Muscle layer of colon (tissue), 2 donors: Measurements from ENCODE around the gene DPCD.
"Not testable (repeated sequence)": the region's sequence is repeated elsewhere in the genome, so short reads cannot be mapped to it uniquely, and the experiment has no call there.

ENCODE experiments used
- H3K27ac ChIP-seq: one replicate; pipeline ENCODE4 v1.7.0; 2013; ENCODE audit warnings: low read depth, mild to moderate bottlenecking, low read length, moderate library complexity
- H3K27me3 ChIP-seq, 2 donors: one replicate each; pipeline ENCODE4 v1.7.0; 2013; ENCODE audit warnings: low read length in 2 of 2, mild to moderate bottlenecking in 2 of 2; ENCODE audit not compliant: insufficient read depth in 2 of 2, control insufficient read depth in 1 of 2
- H3K36me3 ChIP-seq: one replicate; pipeline ENCODE4 v1.7.0; 2013; ENCODE audit warnings: mild to moderate bottlenecking, low read length; ENCODE audit not compliant: insufficient read depth
- H3K4me1 ChIP-seq: one replicate; pipeline ENCODE4 v1.7.0; 2013; ENCODE audit warnings: mild to moderate bottlenecking, low read length; ENCODE audit not compliant: insufficient read depth
- H3K4me3 ChIP-seq, 2 donors: one replicate each; pipeline ENCODE4 v1.7.0; 2013; ENCODE audit warnings: low read length in 2 of 2, low read depth in 1 of 2, mild to moderate bottlenecking in 1 of 2, moderate library complexity in 1 of 2
- H3K9ac ChIP-seq: one replicate; pipeline ENCODE4 v1.7.0; 2013; ENCODE audit warnings: low read length
- H3K9me3 ChIP-seq: one replicate; pipeline ENCODE4 v1.7.0; 2013; ENCODE audit warnings: mild to moderate bottlenecking, low read length
- donor health status: abdominal sarcoma.
- donor health status: Adenocarcinoma of cecum.

Gene DPCD

GRCh38 chr10:101617102-101617823, 29.1 kb downstream of the DPCD start:
- Histone ChIP-seq H3K4me3 (no peak overlapping the region), H3K9me3 (no peaks in the 10 kb centered on the region), H3K9ac (no peak overlapping the region), H3K36me3 (peaks cover 43% of the 10 kb centered on the region), H3K27ac (no peak overlapping the region), H3K4me1 (no peaks in the 10 kb centered on the region), H3K27me3 (no peaks in the 10 kb centered on the region)

DNA sequence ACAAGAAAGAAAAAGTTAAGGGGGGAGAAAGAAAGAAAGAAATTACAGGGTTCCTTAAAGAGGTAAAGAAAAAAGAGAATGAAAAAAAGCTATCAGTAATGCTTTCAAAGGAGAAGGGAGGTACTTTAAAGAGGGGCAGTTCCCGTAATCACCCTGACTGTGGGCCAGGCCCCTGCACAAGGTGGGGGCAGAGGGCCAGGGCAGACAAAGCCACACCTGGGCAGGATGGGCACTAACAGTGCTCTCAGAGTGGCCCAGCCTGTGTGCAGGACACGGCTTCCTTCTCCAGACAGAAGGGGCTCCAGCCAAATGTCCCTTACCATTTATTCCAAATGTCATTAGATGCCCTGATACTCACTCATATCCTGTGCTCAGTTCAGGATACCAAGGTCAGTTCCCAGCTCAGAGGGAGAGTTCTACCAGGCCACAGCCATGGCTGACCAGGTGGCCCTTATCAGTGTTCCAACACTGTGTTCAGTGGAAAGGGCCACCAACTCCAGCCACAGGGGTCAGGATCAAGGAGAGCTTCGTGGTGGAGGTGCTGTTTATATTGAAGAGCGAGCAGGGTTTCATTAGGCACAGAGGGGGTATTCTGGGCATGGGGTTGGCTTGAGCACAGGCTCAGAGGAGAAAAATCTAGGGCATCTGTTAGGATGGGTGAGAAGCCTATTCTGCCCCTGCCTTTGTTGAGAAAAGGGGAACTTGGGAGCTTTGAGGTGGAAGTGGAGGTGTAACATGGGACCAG, 29.9 kb downstream of the DPCD start:
- Histone ChIP-seq H3K36me3 (peaks cover 42% of the 10 kb centered on the region), H3K4me1 (no peaks in the 10 kb centered on the region), H3K9me3 (no peaks in the 10 kb centered on the region), H3K9ac (no peak overlapping the region), H3K27ac (no peak overlapping the region), H3K4me3 (no peak overlapping the region), H3K27me3 (no peaks in the 10 kb centered on the region)

DNA sequence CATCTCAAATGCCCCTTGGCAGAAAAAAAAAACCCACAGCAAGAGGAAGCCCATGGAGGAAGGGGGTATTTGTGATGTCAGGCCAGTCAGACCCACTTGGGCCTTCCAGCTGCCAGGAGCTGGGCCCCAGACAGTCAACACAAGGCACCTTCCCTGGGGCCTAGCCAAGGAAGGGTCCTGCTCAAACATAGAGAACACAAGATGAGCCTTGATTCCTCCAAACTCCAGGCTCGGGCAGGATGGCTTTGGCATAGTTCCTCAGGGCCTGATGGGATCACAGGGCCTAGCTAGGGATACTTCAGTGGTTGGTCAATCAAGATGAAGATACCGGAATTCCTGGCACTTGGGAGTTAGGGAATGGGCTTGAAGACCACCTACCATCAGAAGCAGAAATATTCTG, 30.8 kb downstream of the DPCD start:
- Histone ChIP-seq H3K9me3 (no peaks in the 10 kb centered on the region), H3K27ac (no peak overlapping the region), H3K36me3 (peaks cover 42% of the 10 kb centered on the region), H3K27me3 (no peaks in the 10 kb centered on the region), H3K9ac (no peak overlapping the region), H3K4me3 (no peak overlapping the region), H3K4me1 (no peaks in the 10 kb centered on the region)

DNA sequence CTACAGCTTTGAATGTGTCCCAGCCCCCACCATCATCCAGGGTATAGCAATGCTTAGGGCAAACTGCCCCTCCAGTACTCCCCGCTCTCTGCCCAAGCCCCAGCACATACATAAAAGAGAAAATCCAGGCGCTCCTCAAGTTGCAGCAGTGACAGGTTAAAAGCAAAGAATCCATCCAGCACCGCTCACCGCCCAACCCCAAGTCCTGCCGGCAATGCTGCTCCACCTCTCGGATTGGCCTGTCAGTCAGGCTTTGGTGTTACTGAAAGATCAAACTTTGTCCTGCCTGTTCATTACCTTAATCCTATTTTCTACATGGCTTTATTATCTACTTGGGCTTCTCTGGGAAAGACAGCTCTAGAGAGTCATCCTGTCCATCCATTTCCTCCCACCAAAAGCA, 31.9 kb downstream of the DPCD start:
- Histone ChIP-seq H3K36me3 (peaks cover 47% of the 10 kb centered on the region), H3K9ac (no peak overlapping the region), H3K4me3 (no peak overlapping the region), H3K27ac (no peak overlapping the region), H3K27me3 (no peaks in the 10 kb centered on the region), H3K4me1 (no peaks in the 10 kb centered on the region), H3K9me3 (no peaks in the 10 kb centered on the region)

DNA sequence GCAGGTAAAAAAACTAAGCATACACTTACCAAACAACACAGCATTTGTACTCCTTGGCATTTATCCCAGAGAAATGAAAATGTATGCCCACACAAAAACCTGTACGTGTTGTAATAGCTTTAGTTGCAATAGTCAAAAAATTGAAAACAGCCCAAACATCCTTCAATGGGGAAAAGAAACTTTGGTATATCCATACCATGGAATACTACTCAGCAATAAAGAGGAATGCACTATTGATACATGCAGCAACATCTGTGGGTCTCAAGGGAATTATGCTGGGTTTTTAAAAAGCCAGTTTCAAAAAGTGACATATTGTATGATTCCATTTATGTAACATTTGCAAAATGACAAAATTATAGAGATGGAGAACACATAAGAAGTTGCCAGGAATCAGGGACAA, 35.4 kb downstream of the DPCD start:
- H3K27me3 ChIP-seq = no peaks in the 10 kb centered on the region
- peaks cover 28% of the 10 kb centered on the region for H3K36me3 ChIP-seq
- H3K9ac ChIP-seq = no peak overlapping the region
- H3K4me1 ChIP-seq = no peaks in the 10 kb centered on the region
- no peak overlapping the region for H3K27ac ChIP-seq
- H3K4me3 ChIP-seq = no peak overlapping the region
- H3K9me3 ChIP-seq = no peaks in the 10 kb centered on the region

GRCh38 chr10:101624526-101625102, 36.5 kb downstream of the DPCD start:
- H3K36me3 ChIP-seq = peaks cover 22% of the 10 kb centered on the region

DNA sequence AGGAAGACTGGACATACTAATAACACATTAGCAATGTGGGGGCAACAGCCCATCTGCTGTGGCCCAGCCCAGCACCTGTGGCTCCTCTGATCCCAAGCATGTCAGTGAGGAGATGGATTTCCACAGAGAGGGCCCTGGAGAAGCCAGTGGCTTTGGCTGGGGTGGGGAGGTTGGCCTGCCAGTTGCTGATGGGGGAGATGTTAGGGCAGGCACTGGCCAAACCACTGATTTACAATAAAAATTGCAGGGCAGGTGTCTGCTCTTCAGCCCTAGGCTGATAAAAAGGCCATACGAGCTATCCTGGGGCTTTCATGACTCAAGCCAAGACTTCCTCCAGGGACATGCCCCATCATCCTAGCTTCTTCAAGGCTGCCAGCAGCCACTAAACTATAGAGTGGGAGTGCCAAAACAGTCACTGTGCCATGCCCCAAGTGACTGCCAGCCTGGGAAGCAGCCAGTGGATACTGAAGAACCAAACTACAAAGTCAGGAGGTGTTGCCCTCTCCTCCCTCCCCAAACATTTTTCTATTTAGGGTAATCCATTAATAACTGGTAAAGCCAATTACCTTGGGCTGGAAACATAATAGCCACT, 37.8 kb downstream of the DPCD start:
- Histone ChIP-seq H3K4me3 (no peak overlapping the region), H3K27ac (no peak overlapping the region), H3K4me1 (no peaks in the 10 kb centered on the region), H3K27me3 (no peaks in the 10 kb centered on the region), H3K9me3 (no peaks in the 10 kb centered on the region), H3K9ac (no peak overlapping the region), H3K36me3 (peaks cover 16% of the 10 kb centered on the region)

More at GRCh38 chr10:101624526-101625102, 36.5 kb downstream of the DPCD start:
- no peak overlapping the region for H3K4me3 ChIP-seq
- H3K27me3 ChIP-seq = no peaks in the 10 kb centered on the region
- no peaks in the 10 kb centered on the region for H3K9me3 ChIP-seq
- H3K4me1 ChIP-seq = no peaks in the 10 kb centered on the region
- H3K9ac ChIP-seq = no peak overlapping the region
- H3K27ac ChIP-seq = no peak overlapping the region

DNA sequence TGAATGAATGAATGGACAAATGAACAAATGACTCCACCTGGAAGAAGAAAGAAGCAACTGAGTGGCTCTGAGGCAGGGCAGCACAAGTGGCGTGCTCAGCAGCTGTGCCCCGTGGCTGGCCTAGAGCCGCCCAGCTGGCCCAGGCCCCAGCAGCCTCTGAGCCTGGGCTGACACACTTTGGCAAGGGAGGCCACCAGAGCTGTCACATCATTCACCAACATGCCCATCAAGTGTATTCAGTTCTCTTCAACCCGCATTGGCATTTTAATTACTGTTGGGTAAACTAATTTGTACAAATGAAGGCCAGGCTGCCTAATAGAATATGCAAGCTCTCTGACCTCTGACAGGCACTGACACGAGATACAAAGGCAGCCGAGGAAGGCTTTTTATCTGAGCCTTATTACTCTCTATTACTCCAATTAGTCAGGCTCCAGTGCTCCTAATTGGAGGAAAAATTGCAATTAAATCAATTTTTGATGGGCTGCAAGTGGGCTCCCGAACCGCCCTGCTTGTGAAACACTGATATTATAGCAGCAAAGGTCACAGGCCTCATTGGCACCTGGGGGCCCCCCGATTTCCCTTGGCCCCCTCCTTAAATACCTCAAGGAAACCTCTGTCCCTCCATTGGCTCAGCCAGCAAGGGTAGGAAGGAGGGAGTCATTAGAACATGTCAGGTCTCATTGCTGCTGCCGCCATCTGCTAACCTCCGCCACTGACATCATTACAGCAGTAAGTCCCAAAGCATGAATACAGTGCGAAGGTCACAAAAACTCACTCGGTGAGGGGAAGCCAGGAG, 41.9 kb downstream of the DPCD start:
- no peak overlapping the region for H3K27ac ChIP-seq
- H3K9me3 ChIP-seq = no peaks in the 10 kb centered on the region
- no peaks in the 10 kb centered on the region for H3K4me1 ChIP-seq
- no peaks in the 10 kb centered on the region for H3K27me3 ChIP-seq
- no peak overlapping the region for H3K4me3 ChIP-seq
- no peak overlapping the region for H3K9ac ChIP-seq
- peaks cover 3% of the 10 kb centered on the region for H3K36me3 ChIP-seq

- Histone ChIP-seq H3K27ac (no peak overlapping the region), H3K27me3 (no peaks in the 10 kb centered on the region), H3K4me1 (no peaks in the 10 kb centered on the region), H3K4me3 (no peak overlapping the region), H3K9ac (no peak overlapping the region), H3K9me3 (no peaks in the 10 kb centered on the region), H3K36me3 (no peaks in the 10 kb centered on the region)
These were observed 42.5 kb downstream of the DPCD start for GRCh38 chr10:101630633-101630920.

DNA sequence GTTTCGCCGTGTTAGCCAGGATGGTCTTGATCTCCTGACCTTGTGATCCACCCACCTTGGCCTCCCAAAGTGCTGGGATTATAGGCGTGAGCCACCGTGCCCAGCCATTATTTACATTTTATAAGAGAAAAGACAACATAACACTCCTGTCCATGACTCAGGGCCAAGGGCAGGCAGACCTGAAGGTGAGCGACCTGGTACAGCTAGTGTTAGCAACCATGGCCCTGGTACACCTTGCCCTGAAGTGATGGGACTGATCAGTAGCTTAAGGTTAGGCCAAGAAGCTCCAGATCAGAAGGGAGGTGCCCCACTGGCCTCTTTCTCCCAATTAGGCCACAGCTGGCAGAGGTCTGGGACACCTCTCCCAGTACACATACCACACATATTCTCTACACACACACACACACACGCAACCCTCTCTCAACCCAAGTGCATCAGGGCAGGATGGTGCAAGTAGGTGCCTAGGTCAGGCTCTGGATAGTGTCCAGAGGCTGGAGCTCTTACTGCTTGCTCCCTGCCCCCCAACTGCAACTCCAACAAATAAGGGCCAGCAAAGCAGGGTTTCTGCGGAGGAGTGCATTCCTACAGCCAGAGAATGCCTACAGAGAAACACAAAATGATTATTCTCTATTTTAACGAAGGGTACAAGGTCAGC, 43.8 kb downstream of the DPCD start:
- Histone ChIP-seq H3K36me3 (no peaks in the 10 kb centered on the region), H3K4me3 (no peak overlapping the region), H3K4me1 (no peaks in the 10 kb centered on the region), H3K9ac (no peak overlapping the region), H3K9me3 (no peaks in the 10 kb centered on the region), H3K27ac (no peak overlapping the region), H3K27me3 (no peaks in the 10 kb centered on the region)

DNA sequence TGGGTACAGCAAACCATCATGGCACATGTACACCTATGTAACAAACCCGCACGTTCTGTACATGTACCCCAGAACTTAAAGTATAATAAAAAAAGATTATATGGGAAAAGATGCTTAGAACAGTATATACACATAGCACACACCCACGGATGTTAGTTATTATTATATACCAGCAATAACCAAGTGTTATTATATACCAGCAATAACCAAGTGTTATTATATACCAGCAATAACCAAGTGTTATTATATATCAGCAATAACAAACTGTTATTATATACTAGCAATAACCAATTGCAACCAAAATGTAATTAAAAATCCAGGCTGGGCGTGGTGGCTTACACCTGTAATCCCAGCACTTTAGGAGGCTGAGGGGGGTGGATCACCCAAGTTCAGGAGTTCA, 45.4 kb downstream of the DPCD start:
- not testable (repeated sequence) for H3K27ac ChIP-seq, H3K9ac ChIP-seq, H3K27me3 ChIP-seq, H3K36me3 ChIP-seq, H3K4me1 ChIP-seq, H3K9me3 ChIP-seq, H3K4me3 ChIP-seq
